PC-9 (cell line): ENCODE results near the gene CARNS1. TPM values are rescaled to one million over a fixed set of nuclear protein-coding genes. Genes with fewer than 3 reads are reported as not detected.

Source experiments
- BruUV-seq: library from RNA; stranded (reverse); fragments of 400-500 nt; replicated peaks from 2 replicates; lab custom pipeline; 2021; lab: Mats Ljungman, UMichigan
- CTCF ChIA-PET: fragments of 300-600 bp; sonication (Branson Sonifier 250); formaldehyde crosslinking; loops from one replicate; lab custom pipeline; 2022; ENCODE audit warnings: antibody characterized with exemption; lab: Charles Lee
- POLR2A ChIA-PET: fragments of 300-600 bp; sonication (Branson Sonifier 250); formaldehyde crosslinking; loops from one replicate; lab custom pipeline; 2022; ENCODE audit warnings: antibody characterized with exemption; ENCODE audit not compliant: unreplicated experiment; lab: Charles Lee
- DNase-seq, 2 experiments: peaks; one replicate each; pipeline versions ENCODE4 v3.0.0 to v3.0.0-alpha.2; 2015 to 2022; ENCODE audit warnings: mixed read lengths in 1 of 2
- H2AFZ ChIP-seq: fragments of 200-600 bp; sonication (generic); 2 replicates; pipeline ENCODE4 v1.8.1; 2017; ENCODE audit warnings: antibody characterized with exemption
- H3F3A ChIP-seq: fragments of 200-600 bp; sonication (generic); 2 replicates; pipeline ENCODE4 v1.8.1; 2017; ENCODE audit warnings: antibody characterized with exemption, mild to moderate bottlenecking, low read depth; ENCODE audit not compliant: insufficient read depth
- H3K27ac ChIP-seq: fragments of 200-600 bp; sonication (generic); 2 replicates; pipeline ENCODE4 v1.6.1; 2016; ENCODE audit warnings: mixed run types
- H3K27me3 ChIP-seq: fragments of 200-600 bp; sonication (generic); 2 replicates; pipeline ENCODE4 v1.6.1; 2016; ENCODE audit warnings: low read depth, mixed run types; ENCODE audit not compliant: insufficient read depth
- H3K36me3 ChIP-seq: fragments of 200-600 bp; sonication (generic); 2 replicates; pipeline ENCODE4 v1.6.1; 2016; ENCODE audit warnings: low read depth, mixed run types
- H3K4me1 ChIP-seq: fragments of 200-600 bp; sonication (generic); replicated peaks from 2 replicates; pipeline ENCODE4 v1.6.1; 2016; ENCODE audit warnings: mixed run types; ENCODE audit not compliant: insufficient read depth
- H3K4me2 ChIP-seq: fragments of 200-600 bp; sonication (generic); 2 replicates; pipeline ENCODE4 v1.6.1; 2017; ENCODE audit warnings: mixed run types
- H3K4me3 ChIP-seq: fragments of 200-600 bp; sonication (generic); 2 replicates; pipeline ENCODE4 v1.6.1; 2016; ENCODE audit warnings: mixed run types
- H3K79me2 ChIP-seq: fragments of 200-600 bp; sonication (generic); 2 replicates; pipeline ENCODE4 v1.6.1; 2017; ENCODE audit warnings: low read depth, mixed run types
- H3K9me2 ChIP-seq: fragments of 200-600 bp; sonication (generic); 2 replicates; pipeline ENCODE4 v1.8.1; 2017; ENCODE audit warnings: mild to moderate bottlenecking; ENCODE audit not compliant: insufficient read depth
- H3K9me3 ChIP-seq: fragments of 200-600 bp; sonication (generic); 2 replicates; pipeline ENCODE4 v1.8.1; 2016; ENCODE audit warnings: low read depth; ENCODE audit not compliant: insufficient read depth
- H4K20me1 ChIP-seq: fragments of 200-600 bp; sonication (generic); 2 replicates; pipeline ENCODE4 v1.8.1; 2017; ENCODE audit not compliant: insufficient read depth
- CTCF ChIP-seq: fragments of 200-600 bp; sonication (generic); conservative IDR thresholded peaks from 2 replicates; pipeline ENCODE4 v1.6.1; 2017; ENCODE audit warnings: mixed run types, antibody characterized with exemption, mild to moderate bottlenecking, moderate library complexity
- EZH2 ChIP-seq: fragments of 200-600 bp; sonication (generic); IDR thresholded peaks from 2 replicates; pipeline ENCODE4 v1.8.0; 2017; ENCODE audit warnings: antibody characterized with exemption, low read depth
- intact Hi-C: fragments of 100-400 bp; cut with micrococcal nuclease; formaldehyde crosslinking; loops from one replicate; pipeline ENCODE4 v1.10.0; 2022; ENCODE audit not compliant: unreplicated experiment
- total RNA-seq: library from RNA; stranded (reverse); gene quantifications from 2 replicates; pipeline ENCODE4 v1.2.3, GENCODE V29; 2021

CARNS1 gene
- total RNA-seq, 1 experiment from 2014 or later = 0.15 TPM

- intact Hi-C loops = no loop called here
- Histone ChIP-seq H3K27ac (no peak overlapping the region), H2AFZ (no peak overlapping the region), H3K79me2 (peaks cover 21% of the 10 kb centered on the region), H3K4me3 (no peak overlapping the region), H3K27me3 (no peaks in the 10 kb centered on the region), H3K9me2 (no peaks in the 10 kb centered on the region), H3K36me3 (no peaks in the 10 kb centered on the region), H3K4me1 (peaks cover 24% of the 10 kb centered on the region), H3K4me2 (peak overlapping the region; percentile 96; the same call in 1 of the 2 replicates), H3K9me3 (no peaks in the 10 kb centered on the region), H4K20me1 (no peaks in the 10 kb centered on the region; the same call in 1 of the 2 replicates), H3F3A (peaks cover 31% of the 10 kb centered on the region)
- POLR2A ChIA-PET = no interaction called here
- TF ChIP-seq EZH2 (no peak), CTCF (peak; percentile 76)
- CTCF ChIA-PET = no interaction called here
- no TSS peak for BruUV-seq
- DNase-seq = peak in 1 of 2 experiments; percentile 60
These were observed 26.0 kb upstream of the CARNS1 start for GRCh38 chr11:67389477-67389876.

- H4K20me1 ChIP-seq = no peaks in the 10 kb centered on the region; the same call in 1 of the 2 replicates
- CTCF ChIA-PET = interaction anchor here (0.6 to 1.4 kb wide), 3 partner anchors 34 to 69 kb away, joined by 6 to 28 read pairs (median 14); no protein-coding TSS in a partner anchor
These were observed 24.6 kb upstream of the CARNS1 start for GRCh38 chr11:67390947-67391303.

More at GRCh38 chr11:67390947-67391303, 24.6 kb upstream of the CARNS1 start:
- no peaks in the 10 kb centered on the region for H3K9me2 ChIP-seq
- TF ChIP-seq CTCF (no peak), EZH2 (no peak)
- H3K4me2 ChIP-seq = peak overlapping the region; percentile 96
- intact Hi-C loops = loop anchor here (2.0 kb wide), 1 partner anchor 78 kb away; the partner anchor contains the start of gene TMEM134
- peak overlapping the region; percentile 89 for H3K4me3 ChIP-seq
- H3K9me3 ChIP-seq = no peaks in the 10 kb centered on the region
- no peak for DNase-seq
- peaks cover 33% of the 10 kb centered on the region for H3F3A ChIP-seq
- H3K36me3 ChIP-seq = no peaks in the 10 kb centered on the region
- peak overlapping the region; percentile 91 for H2AFZ ChIP-seq
- BruUV-seq = no TSS peak
- H3K4me1 ChIP-seq = peaks cover 12% of the 10 kb centered on the region; the same call in 1 of the 2 replicates
- H3K79me2 ChIP-seq = peaks cover 21% of the 10 kb centered on the region
- peak overlapping the region; percentile 54 for H3K27ac ChIP-seq
- no peaks in the 10 kb centered on the region for H3K27me3 ChIP-seq
- POLR2A ChIA-PET = interaction anchor here (0.6 to 0.7 kb wide), 2 partner anchors 37 to 421 kb away, joined by 4 read pairs; no protein-coding TSS in a partner anchor
